ENCODE results near the gene FABP3. TPM values are rescaled to one million over a fixed set of nuclear protein-coding genes. Genes with fewer than 3 reads are reported as not detected.

The FABP3 gene
- total and polyA plus RNA-seq, 2 of the 13 experiments (the other 11 are each of a cell fraction or from before 2014, with no cell fraction given): 0.21 to 0.24 TPM

- peak; percentile 81; the same call in 1 of the 2 replicates for TF ChIP-seq SKIL (CRISPR knock-in tag; IDR thresholded peaks at IDR 0.05; ENCODE audit: borderline replicate concordance)
- no peak for TF ChIP-seq ZFP90 (CRISPR knock-in tag; IDR thresholded peaks at IDR 0.05; ENCODE audit: borderline replicate concordance)
- TF ChIP-seq ZNF230 (CRISPR knock-in tag; IDR thresholded peaks at IDR 0.05): no peak
- peak; percentile 68; the same call in 1 of the 2 replicates for TF ChIP-seq ZHX2 (IDR thresholded peaks at IDR 0.05; ENCODE audit: low read depth)
- no peak for TF ChIP-seq ZHX2 (CRISPR knock-in tag; IDR thresholded peaks at IDR 0.05; ENCODE audit: borderline replicate concordance)
- TF ChIP-seq TFE3 (CRISPR knock-in tag; IDR thresholded peaks at IDR 0.05): peak; percentile 97
- TF ChIP-seq TFDP2 (CRISPR knock-in tag; IDR thresholded peaks at IDR 0.05): no peak
- TF ChIP-seq BCL6 (CRISPR knock-in tag; IDR thresholded peaks at IDR 0.05): peak; percentile 85
- TF ChIP-seq FOXJ3 (CRISPR knock-in tag; IDR thresholded peaks at IDR 0.05; ENCODE audit: borderline replicate concordance): peak; percentile 26; the same call in 1 of the 2 replicates
- no peak for TF ChIP-seq MTERF4 (CRISPR knock-in tag; IDR thresholded peaks at IDR 0.05)
- no peak for TF ChIP-seq HNRNPH1 (optimal IDR thresholded peaks at IDR 0.05; ENCODE audit: low read depth, low read length)
- no peak for TF ChIP-seq ZNF101 (CRISPR knock-in tag; IDR thresholded peaks at IDR 0.05; ENCODE audit: borderline replicate concordance, low read depth)
- peak; percentile 51; the same call in 1 of the 2 replicates for TF ChIP-seq ZMYM3 (CRISPR knock-in tag; IDR thresholded peaks at IDR 0.05)
- no peak for TF ChIP-seq ZZZ3 (CRISPR knock-in tag; IDR thresholded peaks at IDR 0.05; ENCODE audit: borderline replicate concordance)
- TF ChIP-seq DPF2 (CRISPR knock-in tag; IDR thresholded peaks at IDR 0.05; ENCODE audit: borderline replicate concordance, low read depth): peak; percentile 88
- TF ChIP-seq SKI (IDR thresholded peaks at IDR 0.05; ENCODE audit: partially characterized antibody): peak; percentile 87
- TF ChIP-seq ZNF580 (CRISPR knock-in tag; IDR thresholded peaks at IDR 0.05; ENCODE audit: borderline replicate concordance, low read depth): peak; percentile 89; the same call in 1 of the 2 replicates
- TF ChIP-seq KDM4B (CRISPR knock-in tag; IDR thresholded peaks at IDR 0.05): no peak
Observed at GRCh38 chr1:31417148-31417547, 44.3 kb upstream of the FABP3 start (continued).
